HG03159 (cell line): ENCODE data around the gene IQCH.
"Not testable (repeated sequence)": the region's sequence is repeated elsewhere in the genome, so short reads cannot be mapped to it uniquely, and the experiment has no call there.

Experiments used
- ATAC-seq: cut with Tn5 transposase; IDR thresholded peaks from one replicate; pipeline ENCODE4 v1.9.1; 2021; ENCODE audit warnings: mild to moderate bottlenecking, moderate library complexity; ENCODE audit not compliant: unreplicated experiment

The IQCH gene

GRCh38 chr15:67433495-67434099, 179.0 kb downstream of the IQCH start:
- no peak for ATAC-seq

GRCh38 chr15:67436351-67437250, 182.0 kb downstream of the IQCH start:
- not testable (repeated sequence) for ATAC-seq

GRCh38 chr15:67444100-67444499, 189.5 kb downstream of the IQCH start:
- no peak for ATAC-seq

- no peak for ATAC-seq
Observed at GRCh38 chr15:67446449-67446848, 191.9 kb downstream of the IQCH start.

GRCh38 chr15:67448372-67448771, 193.8 kb downstream of the IQCH start:
- not testable (repeated sequence) for ATAC-seq

DNA sequence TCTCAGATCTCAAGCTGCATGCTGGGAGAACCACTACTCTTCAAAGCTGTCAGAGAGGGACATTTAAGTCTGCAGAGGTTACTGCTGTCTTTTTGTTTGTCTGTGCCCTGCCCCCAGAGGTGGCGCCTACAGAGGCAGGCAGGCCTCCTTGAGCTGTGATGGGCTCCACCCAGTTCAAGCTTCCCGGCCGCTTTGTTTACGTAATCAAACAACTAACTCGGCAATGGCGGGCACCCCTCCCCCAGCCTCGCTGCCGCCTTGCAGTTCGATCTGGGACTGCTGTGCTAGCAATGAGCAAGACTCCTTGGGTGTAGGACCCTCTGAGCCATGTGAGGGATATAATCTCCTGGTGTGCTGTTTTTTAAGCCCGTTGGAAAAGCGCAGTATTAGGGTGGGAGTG, 199.1 kb downstream of the IQCH start:
- not testable (repeated sequence) for ATAC-seq

DNA sequence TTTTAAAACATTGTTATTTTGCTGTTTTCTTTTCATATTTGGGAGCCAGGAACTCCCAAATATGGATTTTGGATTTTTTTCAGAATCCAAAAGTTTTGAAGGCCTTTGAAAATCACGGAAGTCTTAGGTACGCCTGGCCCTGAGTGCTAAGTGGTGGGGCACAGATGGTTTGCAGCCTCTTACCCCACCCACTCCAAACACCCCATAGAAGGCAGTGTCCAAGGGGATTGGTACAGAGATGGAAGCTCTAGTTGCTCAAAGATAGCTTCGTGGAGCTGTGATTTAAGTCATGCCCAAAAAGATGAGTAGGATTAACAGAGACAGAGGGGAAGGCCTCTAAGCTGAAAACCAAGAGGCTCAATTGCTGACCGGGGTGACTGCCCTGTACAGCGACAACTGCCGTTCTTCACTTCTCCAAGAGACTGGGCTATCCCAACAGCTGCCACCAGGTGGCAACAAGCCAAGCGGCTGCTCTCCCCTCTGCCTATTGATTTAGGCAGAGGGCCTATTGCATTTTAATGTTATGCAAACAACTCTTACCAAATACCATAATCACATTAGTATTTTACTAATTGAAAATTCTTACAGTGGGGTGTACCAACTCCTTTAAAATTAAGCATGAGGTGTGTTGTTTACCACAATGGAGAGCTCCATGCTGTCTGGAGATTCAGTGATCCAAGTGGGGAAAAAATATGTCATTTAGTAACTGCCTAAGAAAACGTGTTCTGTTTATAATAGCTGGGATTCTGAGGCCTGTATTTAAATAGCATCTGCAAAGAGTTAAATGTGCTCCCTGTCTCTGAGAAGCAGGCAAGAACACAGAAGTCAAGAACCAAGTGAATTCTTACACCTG, 202.3 kb downstream of the IQCH start:
- no peak for ATAC-seq

DNA sequence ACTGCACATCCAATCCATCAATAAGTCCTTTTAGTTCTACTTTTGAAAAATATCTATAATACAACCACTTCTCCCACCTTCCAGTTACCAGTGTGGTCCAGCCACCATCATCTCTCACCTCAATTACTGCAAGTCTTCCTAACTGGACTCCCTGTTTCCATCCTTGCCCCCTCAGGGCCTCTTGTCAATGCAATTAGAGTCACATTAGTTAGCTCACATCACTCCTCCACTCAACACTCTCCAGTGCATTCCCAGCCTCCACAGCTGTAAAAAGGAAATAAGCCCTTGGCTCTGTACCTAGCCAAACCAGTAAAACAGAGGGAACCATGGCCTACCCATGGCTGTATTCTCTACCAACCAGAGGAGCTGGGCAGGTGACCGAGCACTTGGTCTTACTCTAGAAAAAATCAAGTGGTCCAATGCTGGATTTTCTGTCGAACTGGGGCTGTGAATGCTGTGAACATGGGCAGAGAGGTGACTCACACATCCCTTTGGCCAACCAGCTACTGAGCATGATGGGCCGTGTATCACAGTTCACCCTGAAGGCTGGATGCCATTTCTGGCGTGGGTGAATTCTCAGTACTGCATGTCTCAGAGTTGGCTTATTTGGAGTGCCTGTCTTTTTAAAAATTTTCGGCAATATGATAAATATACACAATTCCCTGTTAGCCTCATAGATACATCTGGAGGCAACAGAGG, 203.9 kb downstream of the IQCH start:
- ATAC-seq: no peak

- no peak for ATAC-seq
Observed at GRCh38 chr15:67460521-67460920, 205.9 kb downstream of the IQCH start.

DNA sequence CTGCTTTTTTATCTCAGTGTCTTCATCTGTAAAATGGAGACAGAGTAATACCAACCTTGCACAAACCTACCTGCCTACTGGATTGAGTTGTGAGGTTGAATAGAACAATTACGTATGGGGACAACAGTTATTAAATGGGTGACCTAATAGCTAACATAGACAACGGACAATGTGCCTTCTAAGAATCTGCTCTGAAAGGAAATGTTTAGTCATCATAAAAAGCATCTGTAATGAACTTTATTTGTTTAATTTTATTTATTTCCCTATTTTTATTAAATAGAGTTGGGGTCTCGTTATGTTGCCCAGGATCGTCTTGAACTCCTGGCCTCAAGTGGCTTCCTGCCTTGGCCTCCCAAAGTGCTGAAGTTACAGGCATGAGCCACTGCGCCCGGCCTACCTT, 207.1 kb downstream of the IQCH start:
- no peak for ATAC-seq

DNA sequence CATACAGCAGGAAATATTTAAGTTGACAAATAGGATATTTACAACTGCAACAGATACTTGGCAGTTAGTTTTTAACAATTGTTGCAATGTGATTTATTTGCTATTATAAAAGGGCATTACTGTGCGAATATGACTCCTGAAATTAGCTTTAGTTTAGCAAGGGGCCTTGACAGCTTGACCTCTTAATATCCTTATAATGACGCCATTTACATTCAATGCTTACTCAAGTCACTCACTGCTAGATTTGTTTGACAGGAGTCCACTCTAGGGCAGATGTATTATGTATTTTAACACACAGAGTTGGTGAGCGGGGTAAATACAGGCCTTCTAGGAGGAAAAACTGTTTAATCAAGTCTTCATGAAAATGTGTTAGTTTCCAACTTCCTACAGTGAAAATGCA, 208.3 kb downstream of the IQCH start:
- ATAC-seq: no peak

DNA sequence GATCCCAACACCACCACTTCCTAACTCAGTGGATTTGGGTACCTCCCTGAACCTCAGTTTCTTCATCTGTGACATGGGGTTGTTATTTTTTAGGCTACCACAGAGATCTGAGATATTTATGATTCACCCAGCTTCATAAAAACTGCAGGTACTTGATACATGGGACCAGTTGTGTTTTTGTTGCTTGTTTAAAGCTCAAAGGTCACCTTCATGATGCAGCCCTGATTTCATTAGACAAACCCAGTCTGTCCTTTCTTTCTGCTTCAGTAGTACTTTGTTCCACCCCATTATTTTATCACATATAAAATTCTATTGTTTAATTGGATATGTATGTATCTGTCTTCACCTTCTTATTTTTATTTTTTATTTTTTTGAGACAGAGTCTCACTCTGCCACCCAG, 208.9 kb downstream of the IQCH start:
- ATAC-seq: no peak

GRCh38 chr15:67465196-67465952, 210.8 kb downstream of the IQCH start:
- no peak for ATAC-seq

DNA sequence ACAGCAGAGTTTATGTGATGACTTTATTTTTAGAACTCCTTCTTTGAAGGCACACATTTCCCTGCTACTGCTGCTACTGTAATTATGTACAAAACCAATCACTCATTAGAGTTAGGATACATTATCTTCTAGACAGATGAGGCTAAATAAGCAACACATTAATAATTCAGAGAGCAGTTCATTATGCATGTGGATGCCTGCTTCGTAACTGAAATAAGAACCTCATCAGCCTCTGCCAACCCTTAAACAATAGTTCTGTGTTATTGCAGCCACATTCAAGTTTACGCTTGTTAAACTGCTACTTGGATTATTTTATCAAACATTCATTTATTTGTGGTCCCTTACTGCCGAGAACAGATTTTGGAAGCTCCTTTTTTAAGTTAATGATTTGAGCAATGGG, 213.8 kb downstream of the IQCH start:
- no peak for ATAC-seq

GRCh38 chr15:67469680-67470079, 215.1 kb downstream of the IQCH start:
- ATAC-seq: no peak

DNA sequence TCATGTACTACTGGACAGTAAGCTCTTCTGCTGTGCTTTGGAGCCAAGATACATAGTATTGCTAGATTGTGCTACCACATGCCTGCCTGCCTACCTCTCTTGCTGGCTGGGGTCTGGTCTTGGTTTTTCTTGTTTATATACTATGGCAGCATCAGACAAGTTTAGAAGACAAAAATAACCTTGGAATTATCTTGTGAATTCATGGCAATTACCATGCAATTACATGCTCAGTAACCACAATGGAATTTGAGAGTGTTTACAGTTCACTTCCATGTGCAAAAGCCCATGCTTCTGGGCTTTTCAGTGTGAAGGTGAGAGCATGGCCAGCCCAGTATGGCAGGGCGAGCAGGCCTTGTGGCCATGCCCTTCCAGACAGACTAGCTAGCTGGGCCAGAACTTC, 218.4 kb downstream of the IQCH start:
- ATAC-seq: no peak

- no peak for ATAC-seq
Observed at GRCh38 chr15:67474405-67475110, 220.0 kb downstream of the IQCH start.

DNA sequence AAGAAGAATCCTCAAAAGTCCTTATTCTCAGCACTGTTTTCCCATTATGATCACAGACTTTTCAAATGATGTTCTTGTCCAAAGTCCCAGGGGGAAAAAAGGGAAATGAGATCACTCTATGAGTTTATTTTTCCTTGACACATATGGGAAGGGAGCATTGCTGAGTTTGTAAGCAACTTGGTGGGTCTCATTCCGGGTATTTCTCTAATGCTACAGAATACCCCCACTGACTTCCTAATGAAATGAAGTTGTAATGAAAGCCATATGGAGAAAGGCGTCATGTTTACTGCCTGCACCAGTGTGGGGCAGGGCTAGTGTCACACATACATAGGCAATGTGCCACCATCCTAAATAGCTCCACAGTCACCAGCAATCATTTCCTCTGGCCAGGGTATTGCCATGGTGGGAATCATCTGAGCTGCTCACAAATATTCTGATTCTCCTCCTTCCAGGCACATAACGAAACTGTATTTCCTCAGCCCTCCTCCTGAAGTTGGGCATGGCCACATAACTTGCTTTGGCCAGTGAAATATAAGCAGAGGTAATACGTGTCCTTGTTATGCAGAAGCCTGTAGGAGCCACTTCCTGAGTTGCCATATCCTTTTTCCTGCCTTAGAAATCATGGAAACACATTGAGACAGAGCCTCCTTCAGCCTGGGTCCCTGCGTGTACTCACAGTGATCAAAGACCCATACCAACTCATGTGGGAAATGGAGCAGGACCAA, 225.4 kb downstream of the IQCH start:
- ATAC-seq: no peak

GRCh38 chr15:67480741-67481140, 226.2 kb downstream of the IQCH start:
- ATAC-seq: no peak
